DND-41 (cell line): Measurements from ENCODE around the gene FOXN3.

ENCODE experiments used
- ATAC-seq: fragments of 200-7000 bp; cut with Tn5 transposase; 3 replicates; pipeline ENCODE4 v1.9.1; 2021; ENCODE audit warnings: low read depth; ENCODE audit not compliant: insufficient read depth
- DNase-seq: peaks from one replicate; pipeline ENCODE4 v3.0.0-alpha.2; 2020
- H2AFZ ChIP-seq: 2 replicates; pipeline ENCODE4 v1.6.0; 2012; ENCODE audit warnings: low read depth, low read length
- H3K27ac ChIP-seq: 2 replicates; pipeline ENCODE4 v1.5.1; 2012; ENCODE audit warnings: low read length, inconsistent platforms
- H3K27me3 ChIP-seq: fragments of 200-600 bp; sonication (generic); 2 replicates; pipeline ENCODE4 v1.6.0; 2012; ENCODE audit warnings: low read length, mild to moderate bottlenecking, inconsistent platforms; ENCODE audit not compliant: insufficient read depth, poor library complexity
- H3K36me3 ChIP-seq: 2 replicates; pipeline ENCODE4 v1.5.1; 2012; ENCODE audit warnings: low read length, inconsistent platforms; ENCODE audit not compliant: insufficient read depth
- H3K4me1 ChIP-seq: 2 replicates; pipeline ENCODE4 v1.5.1; 2012; ENCODE audit warnings: mild to moderate bottlenecking, low read length; ENCODE audit not compliant: insufficient read depth
- H3K4me2 ChIP-seq: 2 replicates; pipeline ENCODE4 v1.6.0; 2012; ENCODE audit warnings: mild to moderate bottlenecking, moderate library complexity, low read length, inconsistent platforms; ENCODE audit not compliant: insufficient read depth
- H3K4me3 ChIP-seq, 2 experiments: fragments of 200-600 bp in 1 of 2; shearing (Covaris generic) in 1 of 2; 2 replicates each; pipeline ENCODE4 v1.5.1; 2012 to 2016; ENCODE audit warnings: inconsistent platforms in 2 of 2, low read length in 2 of 2, mild to moderate bottlenecking in 2 of 2, low read depth in 1 of 2, moderate library complexity in 1 of 2
- H3K79me2 ChIP-seq: 2 replicates; pipeline ENCODE4 v1.6.0; 2012; ENCODE audit warnings: low read length, inconsistent platforms; ENCODE audit not compliant: insufficient read depth
- H3K9ac ChIP-seq: 2 replicates; pipeline ENCODE4 v1.6.0; 2012; ENCODE audit warnings: low read depth, mild to moderate bottlenecking, inconsistent platforms, low read length, moderate library complexity
- H3K9me3 ChIP-seq: 2 replicates; pipeline ENCODE4 v1.5.1; 2012; ENCODE audit warnings: low read length, moderate library complexity, mild to moderate bottlenecking, inconsistent platforms; ENCODE audit not compliant: insufficient read depth, severe bottlenecking
- H4K20me1 ChIP-seq: 2 replicates; pipeline ENCODE4 v1.6.0; 2012; ENCODE audit warnings: low read length; ENCODE audit not compliant: insufficient read depth
- EZH2 ChIP-seq: IDR thresholded peaks from 3 replicates; pipeline ENCODE4 v1.6.1; 2012; ENCODE audit warnings: borderline replicate concordance, low read depth, mild to moderate bottlenecking, moderate library complexity, low read length, inconsistent platforms; ENCODE audit not compliant: severe bottlenecking
- TF ChIP-seq, protein P1 (sequence below): IDR thresholded peaks from 2 replicates; pipeline ENCODE4 v1.5.1; 2012; ENCODE audit warnings: borderline replicate concordance, low read length, moderate library complexity, mild to moderate bottlenecking; ENCODE audit not compliant: poor library complexity, severe bottlenecking; ENCODE audit errors: extremely low read depth

Gene FOXN3

DNA sequence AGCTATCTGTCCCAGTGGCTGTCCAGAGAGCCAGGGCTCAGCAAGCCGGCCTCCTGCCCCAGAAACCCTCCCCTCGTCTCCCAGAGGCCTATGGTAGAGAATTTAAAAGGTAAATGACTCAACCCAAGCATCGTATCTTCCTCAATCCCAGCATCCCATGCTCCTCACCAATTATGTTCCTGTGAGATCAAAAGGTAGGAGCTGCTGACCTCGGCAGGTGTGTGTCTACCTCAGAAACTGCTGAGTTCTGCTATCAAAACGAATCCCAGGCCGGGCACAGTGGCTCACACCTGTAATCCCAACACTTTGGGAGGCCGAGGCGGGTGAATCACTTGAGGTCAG, 49.3 kb downstream of the FOXN3 start:
- Histone ChIP-seq H3K27ac (no peak overlapping the region), H3K4me1 (peaks cover 29% of the 10 kb centered on the region), H3K4me3 (no peak overlapping the region), H2AFZ (no peak overlapping the region), H3K4me2 (no peak overlapping the region), H3K27me3 (no peaks in the 10 kb centered on the region), H4K20me1 (peaks cover 32% of the 10 kb centered on the region), H3K9ac (no peak overlapping the region), H3K9me3 (no peaks in the 10 kb centered on the region), H3K79me2 (peaks cover 95% of the 10 kb centered on the region), H3K36me3 (peaks cover 10% of the 10 kb centered on the region; the same call in 1 of the 2 replicates)
- no peak for DNase-seq
- no peak for ATAC-seq
- TF ChIP-seq EZH2 = no peak

DNA sequence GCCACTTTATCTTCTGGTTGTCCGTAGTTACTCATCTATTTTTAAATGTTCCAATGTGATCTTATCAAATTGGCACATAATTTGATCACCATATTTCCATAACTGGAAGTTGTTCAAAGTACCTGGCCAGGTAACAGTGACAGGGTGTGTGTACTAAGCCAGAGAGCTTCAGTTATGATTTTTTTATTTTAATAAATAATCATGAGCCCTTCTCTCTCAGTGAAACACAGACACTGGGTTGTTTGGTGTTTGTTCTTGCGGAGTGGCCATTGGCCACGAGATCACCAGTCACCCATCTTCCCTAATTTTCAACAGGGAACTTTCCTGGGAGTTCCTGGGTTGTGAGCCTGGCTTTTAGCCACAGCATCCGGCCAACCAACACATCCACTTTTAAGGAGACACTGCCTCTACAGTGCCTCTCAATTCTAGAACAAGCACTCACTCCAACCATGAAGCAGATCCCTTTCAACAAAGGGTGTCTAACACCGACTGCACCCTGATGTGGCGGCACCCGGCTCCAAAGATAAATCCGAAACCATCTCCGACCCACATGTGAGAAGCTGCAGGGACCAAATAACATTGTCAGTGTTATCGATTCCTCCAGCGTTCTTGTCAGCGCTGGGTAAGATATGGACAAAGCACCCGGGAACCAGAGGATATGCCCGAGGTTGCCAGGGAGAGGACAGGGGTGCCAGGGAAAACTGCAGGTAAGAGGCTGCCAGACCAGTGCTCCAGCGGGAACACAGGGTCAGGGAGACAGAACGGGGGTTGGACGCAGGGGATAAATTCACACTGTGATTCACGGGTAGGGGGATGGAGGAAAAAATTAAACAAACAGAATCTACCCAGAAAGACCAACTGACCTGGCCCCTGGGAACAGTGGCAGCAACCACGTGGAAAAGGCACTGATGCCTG, 49.9 kb downstream of the FOXN3 start:
- Histone ChIP-seq H3K9me3 (no peaks in the 10 kb centered on the region), H3K79me2 (peaks cover 90% of the 10 kb centered on the region), H3K27me3 (no peaks in the 10 kb centered on the region), H3K4me1 (peaks cover 27% of the 10 kb centered on the region), H4K20me1 (peaks cover 33% of the 10 kb centered on the region), H3K4me2 (no peak overlapping the region), H3K27ac (0 out of 2 replicates have a peak overlapping the region, but pooled peaks have one; percentile 24), H2AFZ (no peak overlapping the region), H3K36me3 (peaks cover 10% of the 10 kb centered on the region; the same call in 1 of the 2 replicates), H3K4me3 (no peak overlapping the region), H3K9ac (no peak overlapping the region)
- DNase-seq = no peak
- no peak for ATAC-seq
- no peak for TF ChIP-seq EZH2
- TF ChIP-seq, protein P1, sequence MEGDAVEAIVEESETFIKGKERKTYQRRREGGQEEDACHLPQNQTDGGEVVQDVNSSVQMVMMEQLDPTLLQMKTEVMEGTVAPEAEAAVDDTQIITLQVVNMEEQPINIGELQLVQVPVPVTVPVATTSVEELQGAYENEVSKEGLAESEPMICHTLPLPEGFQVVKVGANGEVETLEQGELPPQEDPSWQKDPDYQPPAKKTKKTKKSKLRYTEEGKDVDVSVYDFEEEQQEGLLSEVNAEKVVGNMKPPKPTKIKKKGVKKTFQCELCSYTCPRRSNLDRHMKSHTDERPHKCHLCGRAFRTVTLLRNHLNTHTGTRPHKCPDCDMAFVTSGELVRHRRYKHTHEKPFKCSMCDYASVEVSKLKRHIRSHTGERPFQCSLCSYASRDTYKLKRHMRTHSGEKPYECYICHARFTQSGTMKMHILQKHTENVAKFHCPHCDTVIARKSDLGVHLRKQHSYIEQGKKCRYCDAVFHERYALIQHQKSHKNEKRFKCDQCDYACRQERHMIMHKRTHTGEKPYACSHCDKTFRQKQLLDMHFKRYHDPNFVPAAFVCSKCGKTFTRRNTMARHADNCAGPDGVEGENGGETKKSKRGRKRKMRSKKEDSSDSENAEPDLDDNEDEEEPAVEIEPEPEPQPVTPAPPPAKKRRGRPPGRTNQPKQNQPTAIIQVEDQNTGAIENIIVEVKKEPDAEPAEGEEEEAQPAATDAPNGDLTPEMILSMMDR = no peak

- no peak overlapping the region for H2AFZ ChIP-seq
- peak overlapping the region; percentile 9; the same call in 1 of the 2 replicates for H3K9ac ChIP-seq
- no peaks in the 10 kb centered on the region for H3K9me3 ChIP-seq
- TF ChIP-seq, protein P1 = no peak
- TF ChIP-seq EZH2 = no peak
- peak overlapping the region; percentile 64 for H3K27ac ChIP-seq
- peak overlapping the region; percentile 46 for H3K4me2 ChIP-seq
- H3K27me3 ChIP-seq = no peaks in the 10 kb centered on the region
- peak overlapping the region in 1 of 2 experiments; percentile 24; a peak in 1 of 4 replicates for H3K4me3 ChIP-seq
- DNase-seq = peak; percentile 49
- peaks cover 27% of the 10 kb centered on the region for H3K4me1 ChIP-seq
- ATAC-seq = peak; percentile 85
- peaks cover 5% of the 10 kb centered on the region; the same call in 1 of the 2 replicates for H3K36me3 ChIP-seq
- peaks cover 71% of the 10 kb centered on the region for H3K79me2 ChIP-seq
- H4K20me1 ChIP-seq = peaks cover 33% of the 10 kb centered on the region
These were observed 51.8 kb downstream of the FOXN3 start for GRCh38 chr14:89365061-89365801.

DNA sequence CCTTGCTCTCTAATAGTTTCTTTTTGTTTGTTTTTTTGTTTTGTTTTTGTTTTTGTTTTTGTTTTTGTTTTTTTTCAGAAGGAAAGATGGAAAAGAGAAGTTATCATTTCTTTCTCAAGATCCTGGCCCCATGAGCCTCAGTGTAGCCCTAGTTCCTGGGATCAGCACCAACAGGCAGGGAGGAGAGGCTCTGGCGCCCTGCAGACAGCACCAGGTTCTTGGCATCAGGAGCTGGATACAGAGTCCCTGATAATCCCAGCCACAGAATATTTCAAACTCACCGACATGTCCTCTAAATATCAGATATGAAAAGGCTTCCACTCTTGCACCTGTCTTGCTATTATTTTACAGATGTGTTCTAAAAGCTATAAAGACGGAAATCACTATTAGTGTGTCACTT, 52.7 kb downstream of the FOXN3 start:
- TF ChIP-seq, protein P1 = no peak
- TF ChIP-seq EZH2 = no peak
- H3K4me3 ChIP-seq = peak overlapping the region in 1 of 2 experiments; percentile 24; a peak in 1 of 4 replicates
- peak overlapping the region; percentile 9; the same call in 1 of the 2 replicates for H3K9ac ChIP-seq
- H3K27ac ChIP-seq = peak overlapping the region; percentile 64
- H4K20me1 ChIP-seq = peaks cover 40% of the 10 kb centered on the region
- DNase-seq (no peak), ATAC-seq (no peak)
- H3K36me3 ChIP-seq = peaks cover 5% of the 10 kb centered on the region; the same call in 1 of the 2 replicates
- no peaks in the 10 kb centered on the region for H3K27me3 ChIP-seq
- H3K79me2 ChIP-seq = peaks cover 68% of the 10 kb centered on the region
- peak overlapping the region; percentile 46 for H3K4me2 ChIP-seq
- peaks cover 27% of the 10 kb centered on the region for H3K4me1 ChIP-seq
- H3K9me3 ChIP-seq = no peaks in the 10 kb centered on the region
- H2AFZ ChIP-seq = no peak overlapping the region
